B cell (primary cell): ENCODE results near the gene CDH13. TPM values are rescaled to one million over a fixed set of nuclear protein-coding genes. Genes with fewer than 3 reads are reported as not detected.

Source experiments
- ATAC-seq: fragments of 200-7000 bp; cut with Tn5 transposase; one replicate; pipeline ENCODE4 v1.10.0; 2021; ENCODE audit warnings: low read depth, mild to moderate bottlenecking, moderate number of reproducible peaks, moderate library complexity
- CTCF ChIA-PET: fragments of 350-600 bp; sonication (Branson Sonifier 250); formaldehyde crosslinking; loops from one replicate; lab custom pipeline; 2021; ENCODE audit warnings: antibody characterized with exemption, inconsistent platforms; lab: Charles Lee
- POLR2A ChIA-PET: fragments of 350-600 bp; sonication (Branson Sonifier 250); formaldehyde crosslinking; loops from one replicate; lab custom pipeline; 2021; ENCODE audit warnings: antibody characterized with exemption; lab: Charles Lee
- DNase-seq: peaks from one replicate; pipeline ENCODE4 v3.0.0; 2013
- H2AFZ ChIP-seq: 2 replicates; pipeline ENCODE4 v1.6.1; 2012; ENCODE audit warnings: mild to moderate bottlenecking, low read depth, low read length; ENCODE audit not compliant: insufficient read depth, poor library complexity, severe bottlenecking
- H3K27ac ChIP-seq, 2 donors: 1 replicate in 1 of 2; 2 replicates in 1 of 2; pipeline ENCODE4 v1.5.1; 2012 to 2013; ENCODE audit warnings: low read length in 2 of 2, mild to moderate bottlenecking in 2 of 2, moderate library complexity in 1 of 2
- H3K27me3 ChIP-seq, 4 experiments: fragments of 200-600 bp in 1 of 4; sonication (generic) in 1 of 4; replicated peaks in 1 of 4; 1 replicate in 2 of 4; 2 replicates in 2 of 4; pipeline versions ENCODE4 v1.6.1 to v1.7.0; 2013 to 2016; ENCODE audit warnings: low read length in 3 of 4, mild to moderate bottlenecking in 2 of 4, mixed read lengths in 1 of 4, moderate library complexity in 1 of 4; ENCODE audit not compliant: insufficient read depth in 4 of 4, control insufficient read depth in 3 of 4; ENCODE audit errors: control extremely low read depth in 1 of 4
- H3K36me3 ChIP-seq, 2 experiments: replicated peaks in 1 of 2; 1 replicate in 1 of 2; 2 replicates in 1 of 2; pipeline versions ENCODE4 v1.6.1 to v1.7.1; 2013; ENCODE audit warnings: low read length in 1 of 2; ENCODE audit not compliant: insufficient read depth in 2 of 2, control insufficient read depth in 1 of 2; ENCODE audit errors: control extremely low read depth in 1 of 2, extremely low read depth in 1 of 2
- H3K4me1 ChIP-seq, 2 donors: fragments of 200-600 bp in 1 of 2; sonication (generic) in 1 of 2; 1 replicate in 1 of 2; 2 replicates in 1 of 2; pipeline versions ENCODE4 v1.5.1 to v1.6.1; 2013 to 2017; ENCODE audit warnings: low read length in 2 of 2; ENCODE audit not compliant: control insufficient read depth in 2 of 2, insufficient read depth in 2 of 2
- H3K4me2 ChIP-seq: replicated peaks from 2 replicates; pipeline ENCODE3; 2012; ENCODE audit warnings: mild to moderate bottlenecking, low read depth, low read length; ENCODE audit not compliant: poor library complexity, severe bottlenecking
- H3K4me3 ChIP-seq, 5 experiments: fragments of 200-600 bp in 1 of 5; sonication (generic) in 1 of 5; 1 replicate in 3 of 5; 2 replicates in 2 of 5; pipeline versions ENCODE4 v1.5.1 to v1.7.0; 2011 to 2016; ENCODE audit warnings: low read length in 4 of 5, mild to moderate bottlenecking in 4 of 5, low read depth in 2 of 5, control low read depth in 1 of 5, moderate library complexity in 1 of 5; ENCODE audit not compliant: insufficient read depth in 1 of 5; ENCODE audit errors: control extremely low read depth in 1 of 5, extremely low read depth in 1 of 5
- H3K79me2 ChIP-seq: fragments of 200-600 bp; sonication (generic); one replicate; pipeline ENCODE4 v1.6.0; 2016; ENCODE audit warnings: low read length; ENCODE audit not compliant: control insufficient read depth, insufficient read depth
- H3K9ac ChIP-seq: fragments of 200-600 bp; sonication (generic); 2 replicates; pipeline ENCODE4 v1.6.1; 2017; ENCODE audit warnings: mild to moderate bottlenecking, low read length, moderate library complexity
- H3K9me3 ChIP-seq, 3 donors: one replicate each; pipeline versions ENCODE4 v1.6.1 to v1.7.1; 2013; ENCODE audit warnings: low read length in 2 of 3; ENCODE audit not compliant: control insufficient read depth in 2 of 3, insufficient read depth in 1 of 3; ENCODE audit errors: control extremely low read depth in 1 of 3
- H4K20me1 ChIP-seq: 2 replicates; pipeline ENCODE4 v1.6.0; 2012; ENCODE audit warnings: mild to moderate bottlenecking, low read length; ENCODE audit not compliant: insufficient read depth, control insufficient read depth, poor library complexity, severe bottlenecking
- H3K27ac Mint-ChIP-seq: one replicate; pipeline ENCODE4 v1.8.0; 2021; ENCODE audit warnings: mixed read lengths
- H3K27me3 Mint-ChIP-seq: one replicate; pipeline ENCODE4 v1.8.0; 2021; ENCODE audit warnings: mixed read lengths
- H3K4me1 Mint-ChIP-seq: one replicate; pipeline ENCODE4 v1.8.0; 2021; ENCODE audit warnings: mixed read lengths
- H3K4me3 Mint-ChIP-seq: one replicate; pipeline ENCODE4 v1.8.0; 2021; ENCODE audit warnings: mixed read lengths
- H3K9me3 Mint-ChIP-seq: one replicate; pipeline ENCODE4 v1.8.0; 2022; ENCODE audit warnings: mixed read lengths; ENCODE audit not compliant: insufficient read depth
- EZH2 ChIP-seq: IDR thresholded peaks from 2 replicates; pipeline ENCODE4 v1.6.1; 2012; ENCODE audit warnings: borderline replicate concordance, low read depth, mild to moderate bottlenecking, moderate library complexity, low read length; ENCODE audit not compliant: insufficient read depth, poor library complexity, severe bottlenecking
- WGBS: methylation state at CpG from one replicate; pipeline ENCODE4 v1.1.5; 2013; ENCODE audit warnings: missing lambda C conversion rate; ENCODE audit not compliant: insufficient coverage; 5-methylcytosine and 5-hydroxymethylcytosine counted together
- intact Hi-C: fragments of 100-400 bp; cut with micrococcal nuclease; formaldehyde crosslinking; loops from one replicate; pipeline ENCODE4 v1.10.0; 2022
- polyA plus RNA-seq: library from polyadenylated mRNA; depleted of rRNA; stranded (reverse); fragments of >200 nt; gene quantifications from 2 replicates; pipeline ENCODE4 v1.2.3, GENCODE V29; 2012
- total RNA-seq, 2 donors: library from RNA; stranded (reverse); fragments of 120-200 nt in 1 of 2; gene quantifications; 1 replicate in 1 of 2; 2 replicates in 1 of 2; pipeline versions ENCODE4 v1.2.3 to v1.2.4, GENCODE V29; 2013 to 2022
- TF ChIP-seq, protein P1 (sequence below): fragments of 200-600 bp; IDR thresholded peaks from one replicate; pipeline ENCODE4 v1.8.0; 2022; ENCODE audit warnings: antibody characterized with exemption, mild to moderate bottlenecking

Gene CDH13
- total and polyA plus RNA-seq, 2 donors (not counting 1 experiment from before 2014, with no cell fraction given): not detected

DNA sequence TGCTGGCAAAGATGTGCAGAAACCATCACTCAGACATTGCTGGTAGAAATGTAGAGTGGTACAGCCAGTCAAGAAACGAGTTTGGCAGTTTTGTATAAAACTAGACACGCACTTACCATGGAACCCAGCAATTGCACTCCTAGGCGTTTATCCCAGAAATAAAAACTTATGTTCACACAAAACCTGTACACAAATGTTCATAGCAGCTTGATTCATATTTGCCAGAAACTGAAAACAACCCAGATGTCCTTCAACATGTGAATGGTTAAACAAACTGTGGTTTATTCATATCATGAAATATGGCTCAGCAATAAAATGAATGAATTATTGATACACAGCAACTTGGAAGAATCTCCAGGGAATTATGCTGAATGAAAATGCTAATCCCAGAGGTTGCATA is 570.0 kb downstream of the CDH13 start:
- 60% methylated on average over 1 of the region's 3 CpGs for WGBS
- intact Hi-C loops: no loop called here

DNA sequence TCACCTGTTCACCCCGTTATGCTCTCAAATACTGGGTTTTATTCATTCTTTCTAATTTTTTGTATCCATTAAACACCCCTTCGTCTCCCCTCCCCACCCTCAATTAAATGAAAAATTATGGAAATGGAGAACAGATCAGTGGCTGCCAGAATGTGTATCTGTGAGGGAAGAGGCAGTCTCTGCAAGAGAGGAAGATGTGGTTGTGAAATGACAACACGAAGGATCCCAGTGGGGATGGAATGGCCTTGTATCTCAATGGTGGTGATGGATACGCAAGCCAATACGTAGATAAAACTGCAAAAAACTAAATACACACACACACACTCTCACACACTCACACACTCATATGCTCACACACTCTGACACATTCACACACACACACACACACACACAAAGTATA is 570.7 kb downstream of the CDH13 start:
- no peaks in the 10 kb centered on the region for H3K36me3 ChIP-seq
- WGBS: no CpG with 5 or more reads among the region's 5 CpGs
- no peak overlapping the region for H3K27ac Mint-ChIP-seq
- no peaks in the 10 kb centered on the region for H3K9me3 Mint-ChIP-seq
- ChIA-PET POLR2A (no interaction called here), CTCF (no interaction called here)
- H3K4me1 Mint-ChIP-seq: no peaks in the 10 kb centered on the region
- DNase-seq (no peak), ATAC-seq (no peak)
- no peaks in the 10 kb centered on the region for H3K4me1 ChIP-seq
- intact Hi-C loops: no loop called here
- no peak overlapping the region for H2AFZ ChIP-seq
- no peaks in the 10 kb centered on the region for H3K27me3 ChIP-seq
- H3K9me3 ChIP-seq: peaks cover 0 to 8% (median 3%) of the 10 kb centered on the region in 3 donors
- no peak overlapping the region for H3K4me2 ChIP-seq
- no peak overlapping the region for H3K4me3 ChIP-seq
- no peak overlapping the region for H3K4me3 Mint-ChIP-seq
- no peaks in the 10 kb centered on the region for H4K20me1 ChIP-seq
- no peak overlapping the region for H3K9ac ChIP-seq
- H3K79me2 ChIP-seq: no peaks in the 10 kb centered on the region
- TF ChIP-seq EZH2: no peak
- TF ChIP-seq, protein P1, sequence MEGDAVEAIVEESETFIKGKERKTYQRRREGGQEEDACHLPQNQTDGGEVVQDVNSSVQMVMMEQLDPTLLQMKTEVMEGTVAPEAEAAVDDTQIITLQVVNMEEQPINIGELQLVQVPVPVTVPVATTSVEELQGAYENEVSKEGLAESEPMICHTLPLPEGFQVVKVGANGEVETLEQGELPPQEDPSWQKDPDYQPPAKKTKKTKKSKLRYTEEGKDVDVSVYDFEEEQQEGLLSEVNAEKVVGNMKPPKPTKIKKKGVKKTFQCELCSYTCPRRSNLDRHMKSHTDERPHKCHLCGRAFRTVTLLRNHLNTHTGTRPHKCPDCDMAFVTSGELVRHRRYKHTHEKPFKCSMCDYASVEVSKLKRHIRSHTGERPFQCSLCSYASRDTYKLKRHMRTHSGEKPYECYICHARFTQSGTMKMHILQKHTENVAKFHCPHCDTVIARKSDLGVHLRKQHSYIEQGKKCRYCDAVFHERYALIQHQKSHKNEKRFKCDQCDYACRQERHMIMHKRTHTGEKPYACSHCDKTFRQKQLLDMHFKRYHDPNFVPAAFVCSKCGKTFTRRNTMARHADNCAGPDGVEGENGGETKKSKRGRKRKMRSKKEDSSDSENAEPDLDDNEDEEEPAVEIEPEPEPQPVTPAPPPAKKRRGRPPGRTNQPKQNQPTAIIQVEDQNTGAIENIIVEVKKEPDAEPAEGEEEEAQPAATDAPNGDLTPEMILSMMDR: no peak
- no peak overlapping the region for H3K27ac ChIP-seq
- H3K27me3 Mint-ChIP-seq: no peaks in the 10 kb centered on the region

More for the DNA sequence above, 570.0 kb downstream of the CDH13 start:
- Histone ChIP-seq H3K79me2 (no peaks in the 10 kb centered on the region), H3K27me3 (no peaks in the 10 kb centered on the region), H3K36me3 (no peaks in the 10 kb centered on the region), H3K4me2 (no peak overlapping the region), H3K4me3 (no peak overlapping the region), H3K9me3 (peaks cover 0 to 8% (median 3%) of the 10 kb centered on the region in 3 donors), H3K4me1 (no peaks in the 10 kb centered on the region), H3K27ac (no peak overlapping the region), H4K20me1 (no peaks in the 10 kb centered on the region), H2AFZ (no peak overlapping the region), H3K9ac (no peak overlapping the region)
- ChIA-PET CTCF (no interaction called here), POLR2A (no interaction called here)
- Mint-ChIP-seq H3K4me1 (no peaks in the 10 kb centered on the region), H3K4me3 (no peak overlapping the region), H3K27ac (no peak overlapping the region), H3K9me3 (no peaks in the 10 kb centered on the region), H3K27me3 (no peaks in the 10 kb centered on the region)
- DNase-seq: no peak
- no peak for ATAC-seq
- TF ChIP-seq, protein P1: no peak
- TF ChIP-seq EZH2: no peak
